PC-9 (cell line): ENCODE results near the gene ST6GALNAC1.

Experiments used
- EZH2 ChIP-seq: fragments of 200-600 bp; sonication (generic); IDR thresholded peaks from 2 replicates; pipeline ENCODE4 v1.8.0; 2017; ENCODE audit warnings: antibody characterized with exemption, low read depth
- TF ChIP-seq, protein P1 (sequence below): fragments of 200-600 bp; sonication (generic); conservative IDR thresholded peaks from 2 replicates; pipeline ENCODE4 v1.6.1; 2017; ENCODE audit warnings: mixed run types, antibody characterized with exemption, mild to moderate bottlenecking, moderate library complexity

- TF ChIP-seq, protein P1, sequence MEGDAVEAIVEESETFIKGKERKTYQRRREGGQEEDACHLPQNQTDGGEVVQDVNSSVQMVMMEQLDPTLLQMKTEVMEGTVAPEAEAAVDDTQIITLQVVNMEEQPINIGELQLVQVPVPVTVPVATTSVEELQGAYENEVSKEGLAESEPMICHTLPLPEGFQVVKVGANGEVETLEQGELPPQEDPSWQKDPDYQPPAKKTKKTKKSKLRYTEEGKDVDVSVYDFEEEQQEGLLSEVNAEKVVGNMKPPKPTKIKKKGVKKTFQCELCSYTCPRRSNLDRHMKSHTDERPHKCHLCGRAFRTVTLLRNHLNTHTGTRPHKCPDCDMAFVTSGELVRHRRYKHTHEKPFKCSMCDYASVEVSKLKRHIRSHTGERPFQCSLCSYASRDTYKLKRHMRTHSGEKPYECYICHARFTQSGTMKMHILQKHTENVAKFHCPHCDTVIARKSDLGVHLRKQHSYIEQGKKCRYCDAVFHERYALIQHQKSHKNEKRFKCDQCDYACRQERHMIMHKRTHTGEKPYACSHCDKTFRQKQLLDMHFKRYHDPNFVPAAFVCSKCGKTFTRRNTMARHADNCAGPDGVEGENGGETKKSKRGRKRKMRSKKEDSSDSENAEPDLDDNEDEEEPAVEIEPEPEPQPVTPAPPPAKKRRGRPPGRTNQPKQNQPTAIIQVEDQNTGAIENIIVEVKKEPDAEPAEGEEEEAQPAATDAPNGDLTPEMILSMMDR, result no peak
- TF ChIP-seq EZH2, result no peak
Observed at GRCh38 chr17:76690596-76691280, 47.2 kb upstream of the ST6GALNAC1 start.
